Measurements from ENCODE around the gene CORO2B.
"Not testable (repeated sequence)": the region's sequence is repeated elsewhere in the genome, so short reads cannot be mapped to it uniquely, and the experiment has no call there.

The CORO2B gene

GRCh38 chr15:68734352-68734751, 155.6 kb downstream of the CORO2B start:
- Histone ChIP-seq H3K36me3 (ENCODE audit: control insufficient read depth, insufficient read depth, low read length) (no peaks in the 10 kb centered on the region), H3K9me3 (ENCODE audit: control insufficient read depth, low read length) (no peaks in the 10 kb centered on the region), H3K4me1 (ENCODE audit: control insufficient read depth, insufficient read depth, low read length) (peaks cover 4% of the 10 kb centered on the region), H3K9ac (ENCODE audit: low read length) (no peak overlapping the region), H3K27me3 (ENCODE audit: control insufficient read depth, insufficient read depth, low read length) (no peaks in the 10 kb centered on the region), H3K4me3 (ENCODE audit: low read length) (no peak overlapping the region)

DNA sequence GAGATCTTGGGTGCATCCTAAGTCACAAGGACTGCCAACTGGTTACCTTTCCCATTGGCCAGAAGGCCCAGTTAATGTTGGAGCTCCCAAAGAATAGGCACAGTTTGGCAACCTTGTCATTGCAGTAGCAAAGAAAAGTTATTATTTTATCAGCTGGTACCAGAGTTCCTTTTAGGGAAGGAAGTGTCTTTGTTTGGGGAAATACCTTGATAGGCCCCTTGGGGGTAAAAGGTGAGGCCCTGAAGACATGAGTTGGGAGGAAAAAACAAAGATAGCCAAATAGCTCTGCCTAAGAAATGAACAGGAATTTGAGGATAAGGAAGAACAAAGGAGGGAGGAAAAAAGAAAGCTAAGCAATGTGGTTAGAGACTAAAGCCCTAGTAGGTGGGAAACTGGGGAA, 156.1 kb downstream of the CORO2B start:
- Histone ChIP-seq H3K36me3 (ENCODE audit: control insufficient read depth, insufficient read depth, low read length) (no peaks in the 10 kb centered on the region), H3K4me3 (ENCODE audit: low read length) (no peak overlapping the region), H3K9me3 (ENCODE audit: control insufficient read depth, low read length) (no peaks in the 10 kb centered on the region), H3K4me1 (ENCODE audit: control insufficient read depth, insufficient read depth, low read length) (peaks cover 4% of the 10 kb centered on the region), H3K27me3 (ENCODE audit: control insufficient read depth, insufficient read depth, low read length) (no peaks in the 10 kb centered on the region), H3K9ac (ENCODE audit: low read length) (no peak overlapping the region)

GRCh38 chr15:68735610-68736009, 156.8 kb downstream of the CORO2B start:
- Histone ChIP-seq H3K4me1 (ENCODE audit: control insufficient read depth, insufficient read depth, low read length) (peaks cover 4% of the 10 kb centered on the region), H3K9me3 (ENCODE audit: control insufficient read depth, low read length) (no peaks in the 10 kb centered on the region), H3K36me3 (ENCODE audit: control insufficient read depth, insufficient read depth, low read length) (no peaks in the 10 kb centered on the region), H3K9ac (ENCODE audit: low read length) (no peak overlapping the region), H3K4me3 (ENCODE audit: low read length) (no peak overlapping the region), H3K27me3 (ENCODE audit: control insufficient read depth, insufficient read depth, low read length) (no peaks in the 10 kb centered on the region)

DNA sequence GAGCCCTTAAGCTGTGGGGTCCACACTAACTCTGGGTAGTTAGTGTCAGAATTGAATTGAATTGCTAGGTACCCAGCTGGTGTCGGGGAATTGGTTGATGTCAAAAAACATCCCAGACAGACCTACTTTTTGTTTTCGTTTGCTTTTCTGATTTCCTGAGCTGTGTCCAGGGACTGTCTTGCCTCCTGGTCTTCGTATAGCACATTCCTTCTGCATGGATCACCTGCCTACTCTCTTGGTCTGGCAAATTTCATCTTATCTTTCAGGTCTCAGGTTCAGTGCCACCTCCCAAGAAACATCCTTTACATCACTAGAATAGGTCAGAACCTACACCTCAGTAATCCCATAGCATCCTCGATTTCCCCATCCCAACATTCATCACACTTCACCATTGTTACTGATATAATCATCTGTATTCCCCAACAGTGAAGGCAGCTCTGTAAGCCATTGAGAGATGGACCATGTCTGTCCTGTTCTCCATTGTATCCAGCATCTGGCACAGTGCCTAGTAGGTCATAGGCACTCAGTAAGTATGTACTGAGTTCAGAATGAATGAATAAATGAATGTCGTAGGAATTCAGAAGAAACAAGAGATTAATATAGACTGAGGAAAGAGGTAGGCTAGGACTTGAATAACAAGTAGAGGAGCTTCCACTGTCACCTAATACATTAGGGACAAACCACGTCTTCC, 160.7 kb downstream of the CORO2B start:
- Histone ChIP-seq H3K36me3 (ENCODE audit: control insufficient read depth, insufficient read depth, low read length) (no peaks in the 10 kb centered on the region), H3K27me3 (ENCODE audit: control insufficient read depth, insufficient read depth, low read length) (no peaks in the 10 kb centered on the region), H3K9me3 (ENCODE audit: control insufficient read depth, low read length) (no peaks in the 10 kb centered on the region), H3K4me1 (ENCODE audit: control insufficient read depth, insufficient read depth, low read length) (no peaks in the 10 kb centered on the region), H3K9ac (ENCODE audit: low read length) (no peak overlapping the region), H3K4me3 (ENCODE audit: low read length) (no peak overlapping the region)

GRCh38 chr15:68743256-68743655, 164.5 kb downstream of the CORO2B start:
- H3K9me3 ChIP-seq (ENCODE audit: control insufficient read depth, low read length) = no peaks in the 10 kb centered on the region
- H3K9ac ChIP-seq (ENCODE audit: low read length) = no peak overlapping the region
- H3K4me3 ChIP-seq (ENCODE audit: low read length) = no peak overlapping the region
- H3K27me3 ChIP-seq (ENCODE audit: control insufficient read depth, insufficient read depth, low read length) = no peaks in the 10 kb centered on the region
- H3K4me1 ChIP-seq (ENCODE audit: control insufficient read depth, insufficient read depth, low read length) = no peaks in the 10 kb centered on the region
- H3K36me3 ChIP-seq (ENCODE audit: control insufficient read depth, insufficient read depth, low read length) = no peaks in the 10 kb centered on the region

DNA sequence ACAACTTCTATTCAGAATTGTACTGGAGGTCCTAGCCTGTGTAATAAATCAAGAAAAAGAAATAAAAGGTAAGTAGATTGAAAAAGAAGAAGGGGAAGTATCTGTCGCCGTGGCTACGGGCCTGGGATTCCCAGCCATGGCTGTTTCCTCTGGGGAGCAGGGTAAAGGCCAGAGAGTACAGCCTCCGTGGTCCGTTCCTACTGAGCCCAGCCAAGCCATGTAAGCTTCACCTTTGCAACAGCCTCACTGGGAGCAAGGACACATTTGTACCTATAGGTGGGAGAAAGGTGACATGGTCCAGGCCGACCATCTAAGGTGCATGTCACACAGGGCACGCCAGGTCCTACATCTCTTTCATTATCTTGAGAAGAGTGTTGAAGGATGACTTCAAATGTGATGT, 170.6 kb downstream of the CORO2B start:
- Histone ChIP-seq H3K9me3 (ENCODE audit: control insufficient read depth, low read length) (no peaks in the 10 kb centered on the region), H3K9ac (ENCODE audit: low read length) (no peak overlapping the region), H3K27me3 (ENCODE audit: control insufficient read depth, insufficient read depth, low read length) (no peaks in the 10 kb centered on the region), H3K4me1 (ENCODE audit: control insufficient read depth, insufficient read depth, low read length) (no peaks in the 10 kb centered on the region), H3K36me3 (ENCODE audit: control insufficient read depth, insufficient read depth, low read length) (no peaks in the 10 kb centered on the region), H3K4me3 (ENCODE audit: low read length) (no peak overlapping the region)

- Histone ChIP-seq H3K4me3 (ENCODE audit: low read length) (no peak overlapping the region), H3K4me1 (ENCODE audit: control insufficient read depth, insufficient read depth, low read length) (no peaks in the 10 kb centered on the region), H3K36me3 (ENCODE audit: control insufficient read depth, insufficient read depth, low read length) (no peaks in the 10 kb centered on the region), H3K27me3 (ENCODE audit: control insufficient read depth, insufficient read depth, low read length) (no peaks in the 10 kb centered on the region), H3K9ac (ENCODE audit: low read length) (no peak overlapping the region), H3K9me3 (ENCODE audit: control insufficient read depth, low read length) (no peaks in the 10 kb centered on the region)
Observed at GRCh38 chr15:68749793-68750192, 171.0 kb downstream of the CORO2B start.

- Histone ChIP-seq H3K9ac (ENCODE audit: low read length) (no peak overlapping the region), H3K36me3 (ENCODE audit: control insufficient read depth, insufficient read depth, low read length) (no peaks in the 10 kb centered on the region), H3K4me3 (ENCODE audit: low read length) (no peak overlapping the region), H3K4me1 (ENCODE audit: control insufficient read depth, insufficient read depth, low read length) (no peaks in the 10 kb centered on the region), H3K27me3 (ENCODE audit: control insufficient read depth, insufficient read depth, low read length) (no peaks in the 10 kb centered on the region), H3K9me3 (ENCODE audit: control insufficient read depth, low read length) (no peaks in the 10 kb centered on the region)
Observed at GRCh38 chr15:68751622-68752021, 172.8 kb downstream of the CORO2B start.

DNA sequence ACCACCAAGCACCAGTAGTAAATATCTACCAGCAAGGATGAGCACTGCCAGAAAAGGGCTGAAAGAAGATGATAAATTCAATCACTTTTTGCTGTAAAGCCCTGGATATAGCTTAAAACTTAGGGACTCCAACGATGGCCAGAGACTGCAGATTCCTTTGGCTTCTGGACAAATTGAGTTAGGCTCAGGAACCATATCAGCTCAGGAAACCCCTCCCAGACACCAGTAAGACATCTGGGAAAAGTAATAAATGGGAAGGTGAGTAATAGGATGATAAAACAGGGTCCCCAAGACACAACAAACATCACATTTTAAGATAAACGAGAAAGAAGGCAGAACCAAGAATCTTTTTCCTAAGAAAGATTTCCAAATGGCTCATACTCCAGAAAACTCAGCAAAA, 176.9 kb downstream of the CORO2B start:
- Histone ChIP-seq H3K4me3 (ENCODE audit: low read length) (no peak overlapping the region), H3K4me1 (ENCODE audit: control insufficient read depth, insufficient read depth, low read length) (no peaks in the 10 kb centered on the region), H3K9ac (ENCODE audit: low read length) (no peak overlapping the region), H3K27me3 (ENCODE audit: control insufficient read depth, insufficient read depth, low read length) (no peaks in the 10 kb centered on the region), H3K36me3 (ENCODE audit: control insufficient read depth, insufficient read depth, low read length) (no peaks in the 10 kb centered on the region), H3K9me3 (ENCODE audit: control insufficient read depth, low read length) (no peaks in the 10 kb centered on the region)

DNA sequence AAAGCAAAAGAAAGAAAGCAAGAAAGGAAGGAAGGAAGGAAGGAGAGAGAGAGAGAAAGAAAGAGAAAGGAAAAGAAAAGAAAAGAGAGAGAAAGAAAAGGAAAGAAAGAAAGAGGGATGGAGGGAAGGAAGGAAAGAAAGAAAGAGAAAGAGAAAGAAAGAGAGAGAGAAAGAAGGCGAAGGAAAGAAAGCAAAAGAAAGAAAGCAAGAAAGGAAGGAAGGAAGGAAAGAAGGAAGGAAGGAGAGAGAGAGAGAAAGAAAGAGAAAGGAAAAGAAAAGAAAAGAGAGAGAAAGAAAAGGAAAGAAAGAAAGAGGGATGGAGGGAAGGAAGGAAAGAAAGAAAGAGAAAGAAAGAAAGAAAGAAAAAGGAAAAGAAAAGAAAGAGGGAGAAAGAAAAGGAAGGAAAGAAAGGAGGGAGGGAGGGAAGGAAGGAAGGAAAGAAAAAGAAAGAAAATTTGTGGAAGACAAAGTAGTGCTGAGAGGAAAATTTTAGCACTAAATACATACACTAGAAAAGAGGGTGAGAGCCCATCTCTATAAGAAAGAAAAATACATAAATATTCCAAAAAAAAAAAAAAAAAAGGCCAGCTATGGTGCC, 181.3 kb downstream of the CORO2B start:
- not testable (repeated sequence) for H3K9me3 ChIP-seq (ENCODE audit: control insufficient read depth, low read length); H3K27me3 ChIP-seq (ENCODE audit: control insufficient read depth, insufficient read depth, low read length); H3K4me1 ChIP-seq (ENCODE audit: control insufficient read depth, insufficient read depth, low read length); H3K4me3 ChIP-seq (ENCODE audit: low read length); H3K9ac ChIP-seq (ENCODE audit: low read length); H3K36me3 ChIP-seq (ENCODE audit: control insufficient read depth, insufficient read depth, low read length)

- H3K9ac ChIP-seq (ENCODE audit: low read length) = no peak overlapping the region
- H3K4me3 ChIP-seq (ENCODE audit: low read length) = no peak overlapping the region
Observed at GRCh38 chr15:68763063-68763462, 184.3 kb downstream of the CORO2B start.

GRCh38 chr15:68764090-68764489, 185.3 kb downstream of the CORO2B start:
- Histone ChIP-seq H3K27me3 (ENCODE audit: control insufficient read depth, insufficient read depth, low read length) (no peaks in the 10 kb centered on the region), H3K4me3 (ENCODE audit: low read length) (no peak overlapping the region), H3K9me3 (ENCODE audit: control insufficient read depth, low read length) (no peaks in the 10 kb centered on the region), H3K4me1 (ENCODE audit: control insufficient read depth, insufficient read depth, low read length) (no peaks in the 10 kb centered on the region), H3K9ac (ENCODE audit: low read length) (no peak overlapping the region), H3K36me3 (ENCODE audit: control insufficient read depth, insufficient read depth, low read length) (no peaks in the 10 kb centered on the region)

More at GRCh38 chr15:68763063-68763462, 184.3 kb downstream of the CORO2B start:
- no peaks in the 10 kb centered on the region for H3K27me3 ChIP-seq (ENCODE audit: control insufficient read depth, insufficient read depth, low read length)
- H3K9me3 ChIP-seq (ENCODE audit: control insufficient read depth, low read length) = no peaks in the 10 kb centered on the region
- H3K4me1 ChIP-seq (ENCODE audit: control insufficient read depth, insufficient read depth, low read length) = no peaks in the 10 kb centered on the region
- no peaks in the 10 kb centered on the region for H3K36me3 ChIP-seq (ENCODE audit: control insufficient read depth, insufficient read depth, low read length)
